GM18505 (cell line): ENCODE measurements around the gene RUFY4.

ENCODE experiments used
- ATAC-seq: cut with Tn5 transposase; IDR thresholded peaks from one replicate; pipeline ENCODE4 v1.9.1; 2021; ENCODE audit not compliant: unreplicated experiment
- POLR2A ChIP-seq: IDR thresholded peaks from 4 replicates; pipeline ENCODE4 v1.6.1; 2011; ENCODE audit warnings: borderline replicate concordance; ENCODE audit not compliant: insufficient read depth, insufficient read length; ENCODE audit errors: extremely low read depth

Gene RUFY4

DNA sequence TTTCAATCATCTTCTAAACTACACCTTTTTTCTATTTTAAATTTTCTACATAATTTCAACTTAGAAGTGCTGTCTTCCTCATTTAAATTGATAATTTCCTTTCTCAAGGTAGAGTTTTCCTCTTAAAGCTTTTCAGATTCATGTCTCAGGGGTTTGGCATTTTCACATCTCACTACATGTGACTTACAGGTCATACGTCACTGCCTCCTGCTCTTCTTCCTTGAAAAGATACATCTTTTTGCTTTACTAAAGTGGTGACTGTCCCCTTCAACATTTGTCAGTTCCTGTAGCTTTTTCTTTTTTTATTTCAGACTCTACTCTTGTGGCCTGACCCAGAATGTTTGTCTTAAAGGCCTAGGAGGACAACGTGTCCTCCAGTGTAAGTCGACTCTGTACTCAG lies 17.1 kb upstream of the RUFY4 start:
- no peak for TF ChIP-seq POLR2A
- no peak for ATAC-seq

DNA sequence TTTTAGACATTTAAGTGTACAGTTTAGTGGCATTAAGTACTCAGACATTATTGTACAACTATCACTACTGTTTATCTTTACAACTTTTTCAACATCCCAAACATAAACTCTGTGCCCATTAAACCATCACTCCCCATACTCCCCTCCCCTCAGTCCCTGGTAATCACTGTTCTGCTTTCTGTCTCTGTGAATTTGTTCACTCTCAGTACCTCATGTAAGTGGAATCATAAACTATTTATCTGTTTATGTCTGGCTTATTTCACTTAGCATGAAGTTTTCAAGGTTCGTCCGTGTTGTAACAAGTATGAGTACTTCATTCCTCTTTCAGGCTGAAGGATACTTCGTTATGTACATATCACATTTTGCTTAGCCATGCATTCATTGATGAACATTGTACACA lies 9.8 kb upstream of the RUFY4 start:
- no peak for TF ChIP-seq POLR2A
- ATAC-seq, result no peak

GRCh38 chr2:218060118-218060517 lies 8.9 kb upstream of the RUFY4 start:
- no peak for TF ChIP-seq POLR2A
- ATAC-seq, result no peak

- ATAC-seq, result no peak
- TF ChIP-seq POLR2A, result no peak
These were observed 7.9 kb upstream of the RUFY4 start for GRCh38 chr2:218060950-218061660.

DNA sequence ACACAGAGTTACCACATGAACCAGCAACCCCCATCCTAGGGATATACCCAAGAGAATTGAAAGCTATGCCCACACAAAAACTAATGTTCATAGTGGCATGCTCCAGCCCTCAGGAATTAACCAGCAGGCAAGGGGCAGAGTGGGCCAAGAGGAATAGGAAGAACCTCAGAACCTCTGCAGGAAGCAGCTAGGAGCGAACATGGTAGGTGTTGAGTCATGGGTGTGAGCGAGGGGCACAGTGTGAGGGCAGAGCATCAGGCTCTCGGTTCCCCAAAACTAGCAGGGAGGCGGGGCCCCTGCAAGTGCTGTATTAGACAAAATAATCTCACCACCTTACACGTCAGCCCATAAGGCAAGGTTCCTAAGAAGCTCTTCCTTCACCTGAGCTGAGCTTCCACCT lies 5.6 kb upstream of the RUFY4 start:
- TF ChIP-seq POLR2A, result no peak
- peak; percentile 80 for ATAC-seq

DNA sequence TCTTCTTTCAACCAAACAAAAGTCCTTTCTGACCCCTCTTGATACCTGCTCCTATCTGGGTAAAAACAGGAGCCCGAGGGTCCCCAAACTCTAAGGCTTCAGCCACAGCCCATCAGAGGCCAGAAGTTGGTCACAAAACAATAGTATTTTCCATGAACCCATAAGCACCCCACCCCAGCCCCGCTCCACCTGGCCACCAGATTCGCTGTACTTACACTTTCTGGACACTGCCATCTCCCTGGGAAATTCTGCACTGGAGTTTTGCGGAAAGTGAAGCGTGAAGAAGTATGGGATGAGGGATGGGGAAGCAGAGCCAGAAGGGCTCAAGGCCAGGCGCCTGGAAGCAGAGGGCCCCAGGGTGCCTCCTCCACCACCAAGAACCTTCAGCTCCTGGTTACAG lies 5.2 kb upstream of the RUFY4 start:
- no peak for TF ChIP-seq POLR2A
- ATAC-seq, result no peak

GRCh38 chr2:218065239-218066006 lies 3.6 kb upstream of the RUFY4 start:
- ATAC-seq, result no peak
- TF ChIP-seq POLR2A, result no peak

DNA sequence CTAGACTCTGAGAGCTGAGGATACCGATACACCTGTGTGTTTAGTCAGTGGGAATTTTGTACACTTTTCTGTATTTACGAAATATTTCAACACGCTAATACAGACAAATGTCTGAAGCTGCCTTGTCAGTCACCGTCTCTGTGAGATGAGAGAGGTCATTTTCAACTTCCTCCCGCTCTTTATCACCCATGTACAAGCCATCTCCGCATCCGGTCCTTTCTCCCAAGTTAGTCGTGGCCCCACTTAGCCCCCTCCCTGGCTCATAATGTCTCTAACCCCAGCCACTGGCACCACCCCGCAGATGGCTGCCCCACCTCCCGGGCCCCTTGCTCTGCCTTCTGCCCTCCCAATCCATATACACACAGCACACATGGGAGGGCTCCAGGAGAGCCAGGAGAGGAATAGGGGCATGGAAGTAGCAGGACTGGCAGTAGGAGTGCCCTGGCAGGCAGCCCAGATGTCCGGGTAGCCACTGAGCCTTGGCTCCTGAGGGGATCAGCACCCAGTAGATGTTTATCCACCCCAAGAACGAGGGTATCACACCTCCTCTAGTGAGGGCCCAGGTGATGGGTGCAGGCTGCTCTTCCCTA lies 2.0 kb upstream of the RUFY4 start:
- no peak for TF ChIP-seq POLR2A
- ATAC-seq, result no peak

DNA sequence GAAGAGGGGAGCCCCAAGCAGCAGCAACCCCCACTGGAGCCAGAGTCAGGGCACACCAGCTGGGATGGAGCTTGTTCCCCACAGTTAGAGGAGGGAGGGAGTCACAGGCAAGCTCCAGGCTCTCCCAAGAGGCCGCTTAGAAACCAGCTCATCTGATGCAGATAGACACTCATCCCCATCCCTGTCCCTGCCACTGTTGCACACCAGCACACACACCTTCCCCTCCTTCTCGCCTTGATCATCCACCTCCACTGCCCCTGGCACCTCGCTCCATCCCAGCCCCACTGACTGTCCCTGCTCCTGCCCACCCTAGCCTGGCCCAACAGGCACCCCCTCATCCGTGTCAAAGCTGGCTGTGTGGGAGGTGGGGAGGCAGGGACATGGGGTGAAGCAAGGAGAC lies 1.5 kb upstream of the RUFY4 start:
- TF ChIP-seq POLR2A, result no peak
- ATAC-seq, result no peak

DNA sequence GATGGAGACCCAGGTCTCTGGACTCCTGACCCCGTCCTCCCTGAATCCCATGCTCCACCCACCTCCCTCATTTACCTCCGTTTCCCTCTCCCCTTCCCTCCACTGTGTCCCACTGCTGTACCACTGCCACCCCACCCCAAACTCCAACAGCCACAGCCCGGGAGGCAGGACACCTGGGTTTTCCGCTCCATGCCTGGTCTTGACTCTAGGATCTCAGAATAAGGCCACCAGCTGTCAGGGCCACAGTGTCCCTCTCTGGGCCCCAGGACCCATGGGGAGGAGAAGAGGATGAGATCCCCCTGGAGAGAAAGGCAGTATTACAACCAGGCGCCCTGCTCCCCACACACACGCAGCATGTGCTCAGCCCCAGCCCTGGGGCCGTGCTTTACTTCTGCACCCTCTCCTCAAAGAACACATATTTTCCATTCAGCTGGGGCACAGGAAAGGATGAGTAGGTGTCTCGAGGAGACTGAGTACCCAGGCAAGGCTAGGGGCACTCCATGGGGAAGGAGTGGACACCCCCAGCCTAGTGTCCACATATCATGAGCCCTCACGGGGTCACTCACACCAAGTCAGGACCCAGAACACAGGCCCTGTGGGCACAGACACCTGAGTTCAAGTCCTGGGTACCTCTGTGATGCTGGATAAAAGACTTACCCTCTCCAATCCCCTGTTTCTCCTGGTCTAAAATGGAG lies 700 bp downstream of the RUFY4 start:
- no peak for TF ChIP-seq POLR2A
- no peak for ATAC-seq

DNA sequence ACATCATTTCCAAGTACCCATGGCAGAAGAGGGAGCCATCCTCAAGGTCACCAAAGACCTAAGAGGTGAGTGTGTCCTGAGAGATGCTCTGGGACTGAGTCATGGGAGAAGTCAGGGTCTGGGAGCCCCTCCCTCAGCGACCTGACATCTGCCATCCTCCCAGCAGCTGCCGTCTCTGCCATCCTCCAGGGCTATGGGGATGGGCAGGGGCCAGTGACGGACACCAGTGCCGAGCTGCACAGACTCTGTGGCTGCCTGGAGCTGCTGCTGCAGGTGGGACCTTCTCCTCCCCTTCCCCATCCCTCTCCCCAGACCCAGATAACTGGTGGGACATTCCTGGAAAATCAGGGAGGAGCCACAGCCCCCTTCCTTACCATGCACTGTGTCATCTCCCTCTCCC lies 1.5 kb downstream of the RUFY4 start:
- no peak for ATAC-seq
- no peak for TF ChIP-seq POLR2A

GRCh38 chr2:218071218-218071937 lies 2.3 kb downstream of the RUFY4 start:
- no peak for ATAC-seq
- no peak for TF ChIP-seq POLR2A

DNA sequence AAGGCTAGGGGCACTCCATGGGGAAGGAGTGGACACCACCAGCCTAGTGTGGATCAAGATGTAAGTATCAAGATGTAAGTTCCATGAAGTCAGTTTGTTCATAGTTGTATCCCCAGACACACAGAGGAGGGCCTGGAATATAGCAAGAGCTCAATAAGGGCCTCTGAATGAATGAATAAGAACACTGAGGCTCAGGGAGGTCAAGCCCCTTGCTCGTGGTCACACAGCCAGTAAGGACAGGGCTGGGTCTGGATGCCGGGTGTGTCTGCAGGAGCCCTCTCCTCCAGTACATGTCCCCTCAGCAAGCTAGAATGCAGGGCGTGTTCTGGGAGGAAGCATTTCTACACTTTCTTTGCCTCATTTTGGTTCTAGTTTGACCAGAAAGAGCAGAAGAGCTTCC lies 2.9 kb downstream of the RUFY4 start:
- TF ChIP-seq POLR2A, result no peak

DNA sequence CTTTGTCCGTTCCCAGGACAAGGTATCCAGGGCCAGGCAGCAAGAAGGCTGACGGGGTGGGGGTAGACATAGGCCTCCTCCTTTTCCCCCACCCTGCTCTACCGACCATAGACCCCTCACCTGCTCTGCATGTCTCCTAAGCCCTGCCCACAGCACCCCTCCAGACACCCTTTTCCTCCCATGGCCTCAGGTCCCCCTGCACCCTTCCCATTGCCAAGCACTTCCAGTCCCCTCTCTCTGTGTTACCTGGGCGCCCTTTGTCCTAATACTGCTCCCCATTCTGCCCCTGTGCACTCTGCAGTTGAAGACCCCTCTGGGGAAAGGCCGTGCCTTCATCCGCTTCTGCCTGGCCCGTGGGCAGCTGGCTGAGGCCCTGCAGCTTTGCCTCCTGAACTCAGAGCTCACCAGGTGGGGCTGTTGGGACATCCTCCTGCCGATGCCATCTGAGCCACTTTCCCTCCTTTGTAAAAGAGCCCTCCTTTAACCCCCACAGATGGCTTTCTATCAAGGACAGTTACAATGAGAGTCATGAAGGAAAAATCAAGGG lies 3.5 kb downstream of the RUFY4 start:
- TF ChIP-seq POLR2A, result no peak
- ATAC-seq, result no peak

More for the DNA sequence above, 2.9 kb downstream of the RUFY4 start:
- no peak for ATAC-seq
